Measurements from ENCODE around the gene KLHL28.
"Not testable (repeated sequence)": the region's sequence is repeated elsewhere in the genome, so short reads cannot be mapped to it uniquely, and the experiment has no call there.

KLHL28 gene

DNA sequence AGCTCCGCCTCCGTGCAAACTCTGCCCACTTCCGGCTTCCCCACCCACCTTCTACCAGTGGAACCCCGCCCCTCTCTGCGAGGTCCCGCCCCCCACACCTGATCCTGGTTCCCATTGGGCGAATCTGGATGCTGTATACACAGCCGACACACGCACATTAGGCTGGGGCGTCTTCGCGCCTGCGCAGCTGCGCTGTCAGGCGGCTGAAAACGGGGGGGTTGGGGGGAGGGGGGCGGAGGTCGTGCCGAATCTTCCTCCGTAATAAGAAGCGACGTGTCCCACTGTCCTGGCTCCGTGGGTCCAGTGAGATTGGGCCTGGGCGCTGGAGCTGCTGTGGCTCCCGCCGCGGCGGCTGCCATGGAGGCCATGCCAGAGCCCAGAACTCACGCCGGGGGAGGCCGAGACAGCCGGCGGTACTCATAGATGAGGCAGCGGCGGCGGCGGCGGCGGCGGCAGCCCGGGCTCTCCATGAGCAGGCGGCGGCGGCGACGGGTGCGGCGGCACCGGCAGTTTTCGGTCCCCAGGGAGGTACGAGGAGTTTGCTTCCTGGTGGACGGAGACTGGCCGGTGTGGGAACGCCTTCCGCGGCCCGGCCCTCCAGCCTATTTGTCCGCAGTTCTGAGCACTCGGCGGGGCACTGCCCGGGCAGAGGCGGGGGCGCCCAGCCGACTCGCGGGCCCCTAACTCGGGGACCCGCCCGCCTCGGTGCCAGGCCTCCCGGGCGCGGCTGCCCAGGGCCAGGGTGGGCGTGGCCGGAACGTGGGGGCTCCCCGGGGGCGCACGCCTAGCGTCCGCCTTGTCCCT lies 64.5 kb downstream of the KLHL28 start:
- DNase-seq (ENCODE audit: low spot score) = peak; percentile 94

DNA sequence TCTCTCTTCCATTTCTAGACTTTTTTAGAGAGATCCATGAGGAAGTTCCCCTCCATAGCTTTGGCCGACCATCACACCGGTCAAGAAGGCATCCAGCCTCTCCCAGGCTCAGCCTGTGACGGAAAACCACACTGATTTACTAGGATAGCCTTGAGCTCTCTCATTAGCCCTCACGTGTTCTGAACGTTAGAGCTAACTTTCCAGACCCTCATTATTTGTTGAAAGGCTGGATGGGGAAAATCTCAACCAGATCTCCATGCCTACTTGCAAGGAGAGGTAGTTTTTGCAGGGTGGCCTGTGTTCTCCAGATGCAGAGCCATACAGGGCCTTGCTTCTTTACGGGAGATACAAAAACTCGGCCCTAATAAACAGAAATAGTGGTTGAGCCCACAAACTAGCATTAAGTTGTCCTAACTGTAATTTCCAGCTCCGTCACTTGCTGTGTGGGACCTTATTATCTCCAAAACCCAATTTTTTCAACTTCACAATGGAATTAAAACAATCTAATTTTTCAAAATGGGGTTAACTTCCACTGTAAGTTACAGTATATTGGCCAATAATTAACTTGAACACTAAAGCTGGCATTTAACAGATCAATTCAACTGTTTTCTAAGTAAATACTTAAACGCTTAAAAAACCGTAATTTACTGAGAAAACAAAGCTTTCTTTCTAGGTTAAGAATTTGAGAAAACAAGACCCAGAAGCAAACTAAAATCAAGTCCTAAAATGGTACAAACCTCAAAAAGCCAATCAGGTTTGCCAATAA lies 65.3 kb downstream of the KLHL28 start:
- no peak for DNase-seq (ENCODE audit: low spot score)

DNA sequence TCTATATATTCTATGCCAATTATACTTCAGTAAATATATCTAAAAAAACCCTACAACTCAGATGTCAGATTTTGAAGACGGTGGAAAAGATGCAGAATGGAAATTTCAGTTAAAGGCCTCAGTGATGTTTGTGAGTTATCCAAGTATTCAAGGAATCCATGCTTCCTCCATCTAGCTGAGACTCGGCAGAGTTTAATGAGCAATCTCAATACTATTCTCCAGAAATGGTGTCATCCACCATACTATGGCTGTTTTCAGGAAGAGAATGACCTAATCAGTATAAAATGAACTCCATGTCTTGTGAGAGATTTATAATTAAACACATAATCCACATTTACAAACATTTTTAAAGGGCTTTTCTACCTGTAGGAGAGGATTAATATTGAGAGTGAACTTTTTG lies 66.0 kb downstream of the KLHL28 start:
- no peak for DNase-seq (ENCODE audit: low spot score)

DNA sequence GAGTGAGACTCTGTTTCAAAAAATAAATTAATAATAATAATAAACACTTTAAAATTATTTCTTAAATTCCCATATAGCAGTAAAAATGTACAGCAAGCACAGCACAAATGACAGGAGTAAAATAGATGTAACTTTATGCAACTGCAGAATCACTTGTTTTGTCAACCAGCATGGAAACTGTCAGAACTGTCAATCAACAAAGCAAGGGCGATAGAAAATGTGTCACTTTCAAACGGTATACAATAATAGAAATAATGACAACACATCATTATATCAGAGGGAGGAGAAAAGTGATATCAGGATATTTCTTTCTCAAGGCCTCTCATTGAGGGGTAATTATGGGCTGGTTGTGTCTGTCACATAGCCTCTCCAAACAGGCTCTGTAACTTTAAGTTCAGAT lies 68.2 kb downstream of the KLHL28 start:
- no peak for DNase-seq (ENCODE audit: low spot score)

DNA sequence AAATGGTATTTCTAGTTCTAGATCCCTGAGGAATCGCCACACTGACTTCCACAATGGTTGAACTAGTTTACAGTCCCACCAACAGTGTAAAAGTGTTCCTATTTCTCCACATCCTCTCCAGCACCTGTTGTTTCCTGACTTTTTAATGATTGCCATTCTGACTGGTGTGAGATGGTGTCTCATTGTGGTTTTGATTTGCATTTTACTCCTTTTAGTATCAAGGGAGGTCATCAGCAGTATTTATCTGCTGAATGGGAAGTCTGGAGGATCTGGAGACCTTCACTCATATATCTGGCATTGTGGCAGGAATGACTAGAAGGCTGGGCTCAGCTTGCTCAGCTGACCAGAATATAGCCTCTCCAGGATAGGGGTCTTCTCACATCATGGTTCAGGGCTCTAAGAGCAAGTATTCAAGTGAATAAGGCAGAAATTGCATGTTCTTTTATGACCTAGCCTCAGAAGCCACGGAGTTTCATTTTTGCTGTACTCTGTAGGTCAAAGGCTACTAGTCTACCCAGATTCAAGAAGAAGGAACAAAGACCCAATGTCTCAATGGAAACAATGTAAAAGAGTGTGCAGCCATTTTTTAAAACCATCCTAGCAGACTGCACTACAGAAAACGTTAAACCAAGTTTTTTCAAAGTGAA lies 69.9 kb downstream of the KLHL28 start:
- not testable (repeated sequence) for DNase-seq (ENCODE audit: low spot score)

DNA sequence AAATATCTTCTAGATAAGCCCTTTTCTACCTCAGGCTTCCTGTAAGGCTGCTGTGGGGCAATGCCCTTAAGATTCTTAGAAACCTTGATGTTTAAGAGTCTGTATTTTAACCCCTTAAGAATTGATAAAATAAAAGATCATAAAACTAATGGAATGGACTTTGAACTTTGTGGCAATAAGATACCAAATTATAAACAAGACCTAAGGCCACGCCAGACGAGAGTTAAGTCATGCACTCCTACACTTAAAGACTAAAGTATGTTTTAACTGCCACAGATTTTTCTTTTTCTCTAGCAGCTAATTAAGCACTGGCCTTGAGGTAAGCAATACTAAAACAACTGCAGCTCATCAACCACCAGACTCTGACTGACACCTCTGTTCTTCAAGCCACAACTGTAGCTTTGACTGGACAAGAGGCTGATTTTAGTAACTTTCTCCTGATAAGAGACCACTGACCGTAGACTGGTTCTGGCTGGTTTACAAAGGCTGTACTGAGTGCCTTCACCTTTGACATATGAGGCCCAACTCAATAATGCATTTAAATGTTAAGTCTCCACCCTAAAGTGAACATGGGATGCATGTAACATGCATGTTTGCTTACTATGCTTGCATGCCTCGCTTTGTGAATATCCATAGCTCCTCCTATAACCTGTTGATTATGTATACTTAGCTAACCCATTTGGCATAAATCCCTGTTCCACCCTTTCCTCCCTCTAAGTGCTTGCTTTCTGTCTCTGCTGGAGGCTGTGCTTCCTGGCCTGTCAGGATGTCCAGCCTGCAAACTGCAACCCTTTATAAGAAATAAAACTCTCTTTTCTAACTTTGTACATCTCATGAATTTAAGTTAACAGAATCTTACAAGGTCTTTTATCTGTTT lies 71.9 kb downstream of the KLHL28 start:
- no peak for DNase-seq (ENCODE audit: low spot score)

DNA sequence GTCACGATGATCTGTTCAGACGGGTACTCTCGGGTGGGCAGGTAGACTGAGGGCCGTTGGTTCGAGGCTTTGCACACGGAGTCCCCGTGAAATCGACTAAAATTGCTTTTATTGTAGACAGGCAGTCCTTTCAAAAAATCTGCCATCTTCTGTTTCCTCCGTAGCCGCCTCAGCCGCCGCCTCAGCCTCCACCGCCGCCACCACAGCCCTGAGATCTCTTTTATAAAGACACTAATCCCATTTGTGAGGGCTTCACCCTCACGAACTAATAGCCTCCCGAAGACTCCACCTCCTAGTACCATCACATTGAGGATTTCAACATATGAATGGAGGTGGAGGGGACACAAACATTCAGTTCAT lies 74.2 kb downstream of the KLHL28 start:
- DNase-seq (ENCODE audit: low spot score) = no peak

DNA sequence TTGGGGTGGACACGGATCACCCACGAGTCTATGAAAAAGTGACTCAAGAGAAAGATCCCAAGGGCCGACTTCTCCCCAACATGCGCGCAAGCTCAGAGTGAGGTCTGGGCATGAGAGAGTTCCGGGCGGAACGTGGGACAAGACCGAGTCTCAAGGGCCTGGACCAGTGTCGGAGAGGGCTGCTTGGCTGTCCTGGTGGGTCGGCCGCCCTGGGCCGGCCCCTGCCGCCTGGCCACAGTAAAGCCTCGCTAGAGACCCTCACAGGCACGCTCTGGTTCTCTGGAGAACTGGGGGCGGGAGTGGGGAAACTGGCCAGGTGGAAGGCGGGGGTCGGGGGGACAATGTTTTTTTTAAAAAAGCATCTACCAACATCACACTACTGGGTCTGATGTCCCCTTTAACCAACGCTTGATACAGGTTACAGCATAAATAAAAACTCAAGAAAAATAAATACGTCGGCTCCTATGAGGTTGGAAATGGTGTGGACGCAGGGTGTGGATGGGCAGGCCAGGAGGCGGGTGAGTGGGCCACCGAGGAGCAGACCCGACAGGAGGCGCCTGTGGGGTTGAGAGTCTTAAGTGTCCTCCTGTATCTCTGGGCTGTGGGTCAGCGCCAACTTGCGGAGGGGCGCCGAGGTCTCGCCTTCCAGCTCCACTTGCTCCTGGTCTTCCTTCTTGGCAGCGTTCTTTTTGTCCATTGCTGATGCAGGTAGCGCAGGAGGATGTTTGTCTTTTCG lies 74.7 kb downstream of the KLHL28 start:
- no peak for DNase-seq (ENCODE audit: low spot score)

DNA sequence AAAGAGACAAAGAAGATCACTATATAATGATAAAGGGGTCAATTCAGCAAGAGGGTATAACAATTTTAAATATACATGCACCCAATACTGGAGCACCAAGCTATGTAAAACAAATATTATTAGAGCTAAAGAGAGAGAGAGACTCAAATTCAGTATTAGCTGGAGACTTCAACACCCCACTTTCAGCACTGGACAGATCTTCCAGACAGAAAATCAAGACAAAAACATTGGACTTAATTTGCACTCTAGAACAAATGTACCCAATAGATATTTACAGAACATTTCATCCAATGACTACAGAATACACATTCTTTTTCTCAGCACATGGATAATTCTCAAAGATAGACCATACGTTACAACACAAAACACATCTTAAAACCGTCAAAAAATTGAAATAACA lies 81.0 kb downstream of the KLHL28 start:
- DNase-seq (ENCODE audit: low spot score) = no peak
